ENCODE measurements around the gene APLF.

The APLF gene

GRCh38 chr2:68612765-68613519, 145.6 kb downstream of the APLF start:
- Histone ChIP-seq H2BK5ac (ENCODE audit: low read depth, low read length, poor library complexity) (no peak overlapping the region), H4K12ac (ENCODE audit: low read depth, low read length) (no peak overlapping the region), H3K4me3 (ENCODE audit: low read depth, low read length) (no peak overlapping the region), H3K4me1 (ENCODE audit: control insufficient read depth in 1 of 2, insufficient read depth in 2 of 2, low read length in 2 of 2) (no peaks in the 10 kb centered on the region), H3K14ac (ENCODE audit: low read length) (no peak overlapping the region), H3K79me1 (ENCODE audit: low read length) (no peaks in the 10 kb centered on the region), H3K4ac (ENCODE audit: low read depth, low read length) (no peak overlapping the region), H2BK120ac (ENCODE audit: insufficient read depth, low read length, poor library complexity) (no peak overlapping the region), H3K9me3 (ENCODE audit: insufficient read depth, low read depth, low read length) (no peaks in the 10 kb centered on the region), H2BK12ac (ENCODE audit: low read length) (no peak overlapping the region), H3K9ac (ENCODE audit: low read length) (no peak overlapping the region), H3K27me3 (ENCODE audit: insufficient read depth, low read length) (no peaks in the 10 kb centered on the region), H2AFZ (ENCODE audit: insufficient read depth, low read length, poor library complexity) (no peak overlapping the region), H3K27ac (ENCODE audit: low read depth, low read length) (no peak overlapping the region), H3K36me3 (ENCODE audit: control insufficient read depth in 1 of 2, insufficient read depth in 2 of 2, low read length in 2 of 2) (no peaks in the 10 kb centered on the region), H2AK5ac (ENCODE audit: low read length) (no peak overlapping the region), H4K8ac (ENCODE audit: low read depth, low read length) (no peak overlapping the region), H4K91ac (ENCODE audit: low read depth, low read length) (no peak overlapping the region), H3K4me2 (ENCODE audit: low read length) (no peak overlapping the region), H3K79me2 (ENCODE audit: control insufficient read depth, insufficient read depth, low read length, poor library complexity) (no peaks in the 10 kb centered on the region), H3K18ac (ENCODE audit: low read length) (no peak overlapping the region), H3K23ac (ENCODE audit: low read length) (no peak overlapping the region)
- no peak for DNase-seq
- WGBS (ENCODE audit: extremely low coverage, insufficient coverage, insufficient read length) = no CpG with 5 or more reads among the region's 5 CpGs

- Histone ChIP-seq H2BK12ac (ENCODE audit: low read length) (no peak overlapping the region), H3K4me3 (ENCODE audit: low read depth, low read length) (no peak overlapping the region), H3K23ac (ENCODE audit: low read length) (no peak overlapping the region), H4K91ac (ENCODE audit: low read depth, low read length) (no peak overlapping the region), H3K27me3 (ENCODE audit: insufficient read depth, low read length) (no peaks in the 10 kb centered on the region), H3K4ac (ENCODE audit: low read depth, low read length) (no peak overlapping the region), H3K18ac (ENCODE audit: low read length) (no peak overlapping the region), H2AK5ac (ENCODE audit: low read length) (no peak overlapping the region), H3K27ac (ENCODE audit: low read depth, low read length) (no peak overlapping the region), H3K79me2 (ENCODE audit: control insufficient read depth, insufficient read depth, low read length, poor library complexity) (no peaks in the 10 kb centered on the region), H2BK120ac (ENCODE audit: insufficient read depth, low read length, poor library complexity) (no peak overlapping the region), H2BK5ac (ENCODE audit: low read depth, low read length, poor library complexity) (no peak overlapping the region), H3K9ac (ENCODE audit: low read length) (no peak overlapping the region), H3K4me2 (ENCODE audit: low read length) (no peak overlapping the region), H3K79me1 (ENCODE audit: low read length) (no peaks in the 10 kb centered on the region), H3K4me1 (ENCODE audit: control insufficient read depth in 1 of 2, insufficient read depth in 2 of 2, low read length in 2 of 2) (no peaks in the 10 kb centered on the region), H3K9me3 (ENCODE audit: insufficient read depth, low read depth, low read length) (no peaks in the 10 kb centered on the region), H3K14ac (ENCODE audit: low read length) (no peak overlapping the region), H4K8ac (ENCODE audit: low read depth, low read length) (no peak overlapping the region), H2AFZ (ENCODE audit: insufficient read depth, low read length, poor library complexity) (no peak overlapping the region), H4K12ac (ENCODE audit: low read depth, low read length) (no peak overlapping the region), H3K36me3 (ENCODE audit: control insufficient read depth in 1 of 2, insufficient read depth in 2 of 2, low read length in 2 of 2) (no peaks in the 10 kb centered on the region)
- peak in 1 of 2 donors; percentile 11 for DNase-seq
These were observed 153.4 kb downstream of the APLF start for GRCh38 chr2:68620772-68621171.

DNA sequence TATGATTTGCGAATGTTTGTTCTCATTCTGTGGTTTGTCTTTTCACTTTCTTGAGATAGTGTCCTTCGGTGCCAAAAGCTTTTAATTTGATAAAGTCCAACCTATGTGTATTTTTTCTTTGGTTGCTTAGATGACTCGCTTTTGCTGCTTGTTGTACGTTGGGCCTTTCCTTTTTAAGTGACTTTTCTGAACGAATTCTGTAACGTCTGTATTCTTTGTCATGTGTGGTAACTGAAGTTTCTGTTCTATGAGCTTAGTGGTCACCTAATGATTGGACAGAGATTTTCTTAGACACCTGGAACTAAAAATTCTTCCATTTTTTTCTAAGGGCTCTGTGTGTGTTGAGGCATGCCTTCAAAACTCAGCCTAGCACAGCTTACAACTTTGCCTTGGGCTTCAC, 156.4 kb downstream of the APLF start:
- no peak overlapping the region for H3K27ac ChIP-seq (ENCODE audit: low read depth, low read length)
- no peak overlapping the region for H2BK5ac ChIP-seq (ENCODE audit: low read depth, low read length, poor library complexity)
- H4K8ac ChIP-seq (ENCODE audit: low read depth, low read length) = no peak overlapping the region
- no peak overlapping the region for H2BK120ac ChIP-seq (ENCODE audit: insufficient read depth, low read length, poor library complexity)
- H3K4me3 ChIP-seq (ENCODE audit: low read depth, low read length) = no peak overlapping the region
- H4K91ac ChIP-seq (ENCODE audit: low read depth, low read length) = no peak overlapping the region
- peaks cover 2% of the 10 kb centered on the region for H3K9me3 ChIP-seq (ENCODE audit: insufficient read depth, low read depth, low read length)
- H3K79me2 ChIP-seq (ENCODE audit: control insufficient read depth, insufficient read depth, low read length, poor library complexity) = no peaks in the 10 kb centered on the region
- no peak overlapping the region for H2AK5ac ChIP-seq (ENCODE audit: low read length)
- no peak overlapping the region for H2AFZ ChIP-seq (ENCODE audit: insufficient read depth, low read length, poor library complexity)
- DNase-seq = no peak
- no CpG with 5 or more reads among the region's 6 CpGs for WGBS (ENCODE audit: extremely low coverage, insufficient coverage, insufficient read length)
- H3K4me1 ChIP-seq (ENCODE audit: control insufficient read depth in 1 of 2, insufficient read depth in 2 of 2, low read length in 2 of 2) = no peaks in the 10 kb centered on the region
- H2BK12ac ChIP-seq (ENCODE audit: low read length) = no peak overlapping the region
- H3K18ac ChIP-seq (ENCODE audit: low read length) = no peak overlapping the region
- H3K4me2 ChIP-seq (ENCODE audit: low read length) = no peak overlapping the region
- no peak overlapping the region for H3K9ac ChIP-seq (ENCODE audit: low read length)
- no peak overlapping the region for H3K4ac ChIP-seq (ENCODE audit: low read depth, low read length)
- H3K36me3 ChIP-seq (ENCODE audit: control insufficient read depth in 1 of 2, insufficient read depth in 2 of 2, low read length in 2 of 2) = no peaks in the 10 kb centered on the region
- H3K79me1 ChIP-seq (ENCODE audit: low read length) = no peaks in the 10 kb centered on the region
- no peak overlapping the region for H3K14ac ChIP-seq (ENCODE audit: low read length)
- H4K12ac ChIP-seq (ENCODE audit: low read depth, low read length) = no peak overlapping the region
- no peaks in the 10 kb centered on the region for H3K27me3 ChIP-seq (ENCODE audit: insufficient read depth, low read length)
- no peak overlapping the region for H3K23ac ChIP-seq (ENCODE audit: low read length)

GRCh38 chr2:68627615-68628014, 160.2 kb downstream of the APLF start:
- Histone ChIP-seq H3K18ac (ENCODE audit: low read length) (no peak overlapping the region), H3K14ac (ENCODE audit: low read length) (no peak overlapping the region), H4K12ac (ENCODE audit: low read depth, low read length) (no peak overlapping the region), H3K9ac (ENCODE audit: low read length) (no peak overlapping the region), H3K4ac (ENCODE audit: low read depth, low read length) (no peak overlapping the region), H3K4me3 (ENCODE audit: low read depth, low read length) (no peak overlapping the region), H2AFZ (ENCODE audit: insufficient read depth, low read length, poor library complexity) (no peak overlapping the region), H3K27ac (ENCODE audit: low read depth, low read length) (no peak overlapping the region), H3K36me3 (ENCODE audit: control insufficient read depth in 1 of 2, insufficient read depth in 2 of 2, low read length in 2 of 2) (no peaks in the 10 kb centered on the region), H3K4me2 (ENCODE audit: low read length) (no peak overlapping the region), H3K23ac (ENCODE audit: low read length) (no peak overlapping the region), H3K4me1 (ENCODE audit: control insufficient read depth in 1 of 2, insufficient read depth in 2 of 2, low read length in 2 of 2) (no peaks in the 10 kb centered on the region), H3K9me3 (ENCODE audit: insufficient read depth, low read depth, low read length) (peaks cover 2% of the 10 kb centered on the region), H2BK5ac (ENCODE audit: low read depth, low read length, poor library complexity) (no peak overlapping the region), H3K79me2 (ENCODE audit: control insufficient read depth, insufficient read depth, low read length, poor library complexity) (no peaks in the 10 kb centered on the region), H3K79me1 (ENCODE audit: low read length) (no peaks in the 10 kb centered on the region), H2AK5ac (ENCODE audit: low read length) (no peak overlapping the region), H4K91ac (ENCODE audit: low read depth, low read length) (no peak overlapping the region), H4K8ac (ENCODE audit: low read depth, low read length) (no peak overlapping the region), H2BK12ac (ENCODE audit: low read length) (no peak overlapping the region), H2BK120ac (ENCODE audit: insufficient read depth, low read length, poor library complexity) (no peak overlapping the region), H3K27me3 (ENCODE audit: insufficient read depth, low read length) (no peaks in the 10 kb centered on the region)
- no peak for DNase-seq
- WGBS (ENCODE audit: extremely low coverage, insufficient coverage, insufficient read length) = no CpG with 5 or more reads among the region's 3 CpGs

Measured in trophoblast cell (in vitro differentiated cells and primary cell).